HG02938 (cell line): ENCODE data around the gene GSX1.
"Not testable (repeated sequence)": the region's sequence is repeated elsewhere in the genome, so short reads cannot be mapped to it uniquely, and the experiment has no call there.

Source experiments
- ATAC-seq: cut with Tn5 transposase; IDR thresholded peaks from one replicate; pipeline ENCODE4 v1.9.1; 2021; ENCODE audit warnings: mild to moderate bottlenecking, moderate library complexity; ENCODE audit not compliant: unreplicated experiment

The GSX1 gene

DNA sequence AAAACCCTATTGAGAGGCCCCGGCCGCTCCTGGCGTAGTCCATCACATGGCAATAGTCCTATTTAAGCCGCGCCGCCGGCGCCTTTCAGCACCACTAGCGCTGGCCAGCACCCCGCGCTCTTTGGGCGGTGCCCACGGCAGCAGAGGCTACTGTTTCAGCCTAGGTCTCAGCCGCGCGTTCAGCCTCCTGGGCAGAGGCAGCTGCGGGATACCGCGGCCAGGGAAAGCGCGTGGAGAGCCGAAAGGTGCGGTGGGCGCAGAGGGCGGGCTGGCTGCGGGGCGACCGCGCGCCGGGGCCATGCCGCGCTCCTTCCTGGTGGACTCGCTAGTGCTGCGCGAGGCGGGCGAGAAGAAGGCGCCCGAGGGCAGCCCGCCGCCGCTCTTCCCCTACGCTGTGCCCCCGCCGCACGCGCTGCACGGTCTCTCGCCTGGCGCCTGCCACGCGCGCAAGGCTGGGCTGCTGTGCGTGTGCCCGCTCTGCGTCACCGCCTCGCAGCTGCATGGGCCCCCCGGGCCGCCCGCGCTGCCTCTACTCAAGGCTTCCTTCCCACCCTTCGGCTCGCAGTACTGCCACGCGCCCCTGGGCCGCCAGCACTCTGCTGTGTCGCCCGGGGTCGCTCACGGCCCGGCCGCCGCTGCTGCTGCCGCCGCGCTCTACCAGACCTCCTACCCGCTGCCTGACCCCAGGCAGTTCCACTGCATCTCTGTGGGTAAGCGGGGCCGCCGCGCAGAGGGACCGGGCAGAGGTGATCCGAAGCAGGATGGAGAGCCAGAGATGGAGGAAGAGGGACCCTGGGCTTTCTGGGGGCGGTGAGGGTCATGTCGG, at the start of gene GSX1:
Gene GSX1 (plus strand): TSS at position 91 of the 826 bp plus-strand sequence. CDS start 208 bp downstream, at position 299.
- peak; percentile 62 for ATAC-seq

DNA sequence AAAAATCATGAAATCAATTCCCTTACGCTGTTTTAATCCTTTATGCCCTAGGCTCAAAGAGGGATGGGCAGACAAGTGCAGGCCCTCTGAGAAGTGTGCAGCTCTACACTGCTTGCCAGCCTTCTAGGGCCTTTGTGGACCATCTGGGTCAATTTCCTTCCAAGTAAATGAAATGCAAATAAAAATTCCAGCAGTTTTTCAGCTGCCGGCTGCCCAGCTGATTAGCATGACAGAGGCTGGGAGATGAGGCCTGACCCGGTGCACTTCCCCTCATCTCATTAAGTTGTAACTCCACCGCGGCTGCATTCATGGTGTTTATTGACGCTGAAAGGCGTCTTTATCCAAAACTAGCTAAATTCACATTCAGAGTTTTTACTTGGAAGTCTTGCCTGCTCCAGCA, 47.5 kb upstream of the GSX1 start:
- no peak for ATAC-seq

GRCh38 chr13:27745301-27745700, 47.0 kb upstream of the GSX1 start:
- no peak for ATAC-seq

- ATAC-seq, result not testable (repeated sequence)
Measured at GRCh38 chr13:27748143-27748542, 44.1 kb upstream of the GSX1 start.

DNA sequence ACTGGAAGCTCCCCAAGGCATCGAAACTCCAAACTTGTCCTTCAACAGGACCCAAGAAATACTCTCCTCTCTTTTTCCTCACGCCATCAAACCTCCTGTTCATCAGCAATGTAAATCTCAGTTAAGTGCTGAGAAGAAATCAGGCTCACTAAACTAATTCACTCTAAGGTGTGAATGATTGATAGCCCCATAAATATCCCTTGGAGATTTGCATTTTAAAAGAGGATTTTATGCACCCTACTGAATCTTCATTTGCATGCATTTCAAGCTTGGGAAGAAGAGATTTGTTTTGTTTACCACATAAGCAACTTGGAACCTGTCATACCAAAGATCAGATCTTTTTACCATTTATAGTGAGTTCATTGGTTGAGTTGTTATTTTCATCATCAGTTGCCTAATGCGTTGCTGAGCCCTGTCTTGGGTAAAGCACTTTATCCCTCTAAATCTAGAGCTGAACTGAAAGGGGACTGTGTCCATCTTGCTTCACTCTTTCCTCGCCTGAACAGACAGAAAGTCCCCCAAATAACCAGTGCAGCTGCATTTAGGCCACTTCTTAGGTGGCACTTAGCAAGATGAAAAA, 40.2 kb upstream of the GSX1 start:
- no peak for ATAC-seq

DNA sequence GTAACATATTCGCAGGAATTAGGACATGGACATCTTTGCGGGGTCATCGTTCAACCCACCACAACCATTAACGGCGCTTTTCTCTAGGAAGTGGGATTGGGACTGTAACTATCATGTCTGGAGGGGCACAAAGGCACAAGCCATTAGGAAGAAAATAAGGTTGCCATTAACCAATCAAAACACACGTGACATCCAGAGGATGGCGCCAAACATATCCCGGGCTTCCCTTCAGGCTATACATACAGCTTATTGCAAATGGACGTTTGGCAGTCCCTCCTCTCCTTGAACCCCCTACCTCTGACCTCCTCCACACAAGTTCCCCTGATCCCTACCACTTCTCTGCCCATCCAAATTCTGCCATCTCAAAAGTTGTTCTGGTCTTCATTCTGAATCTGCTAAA, 26.6 kb upstream of the GSX1 start:
- no peak for ATAC-seq

DNA sequence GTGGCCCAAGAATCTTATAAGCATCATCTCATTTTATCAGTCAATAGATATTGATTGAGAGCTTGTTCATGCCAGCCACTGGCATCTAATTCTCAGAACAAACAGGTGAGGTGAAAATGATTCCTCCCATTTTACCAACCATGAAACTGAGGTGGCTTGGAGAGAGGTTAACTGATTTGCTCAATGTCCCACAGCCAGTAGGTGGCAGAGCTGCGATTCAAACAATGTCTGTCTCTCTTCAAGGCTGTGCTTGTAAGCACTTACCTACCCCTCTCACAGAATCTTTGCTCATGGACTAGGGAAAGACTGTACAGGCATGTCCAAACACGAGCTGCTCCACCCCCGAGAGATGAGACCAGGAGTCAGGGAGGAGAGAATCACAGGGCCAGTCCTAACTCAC, 21.5 kb upstream of the GSX1 start:
- ATAC-seq, result no peak

GRCh38 chr13:27772651-27773425, 19.4 kb upstream of the GSX1 start:
- ATAC-seq, result no peak

DNA sequence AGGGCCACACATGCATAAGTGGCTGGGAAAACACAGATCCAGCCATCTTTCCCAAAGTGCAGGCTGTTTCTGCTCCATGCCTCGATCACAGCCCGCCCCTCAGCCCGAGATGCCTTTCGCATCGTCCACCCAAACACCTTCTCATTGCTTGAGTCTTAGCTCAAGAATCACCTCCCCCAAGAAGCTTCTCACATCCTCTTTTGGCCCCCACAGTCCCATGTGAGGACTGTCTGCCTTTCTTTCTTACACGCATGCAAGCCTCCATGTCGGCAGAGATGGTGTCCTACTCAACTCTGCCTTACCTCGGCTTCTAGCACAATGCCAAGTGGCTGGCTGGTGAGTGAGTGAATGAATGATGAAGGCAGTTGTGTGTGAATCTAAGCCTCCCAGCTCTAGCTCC, 18.1 kb upstream of the GSX1 start:
- ATAC-seq, result no peak

DNA sequence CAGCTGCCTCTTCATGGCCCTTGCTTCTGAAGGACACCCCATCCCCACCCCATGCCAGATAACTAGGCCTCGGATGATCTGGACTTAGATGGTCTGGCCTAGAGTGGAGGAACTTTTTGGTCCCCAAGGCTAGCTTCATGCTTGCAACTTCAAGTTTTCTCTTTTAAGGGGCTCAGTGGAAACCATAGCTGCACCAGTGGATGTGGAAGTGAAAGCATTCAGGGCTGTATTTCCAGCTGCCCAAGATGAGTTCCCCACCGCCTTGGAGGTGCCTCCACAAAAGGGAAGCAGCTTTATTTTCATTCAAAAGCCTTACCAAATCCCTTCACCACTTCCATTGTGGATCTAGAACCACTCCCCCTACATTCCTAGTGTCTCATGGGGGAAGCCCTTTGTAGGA, 17.6 kb upstream of the GSX1 start:
- no peak for ATAC-seq

- no peak for ATAC-seq
Measured at GRCh38 chr13:27775943-27776342, 16.3 kb upstream of the GSX1 start.

- ATAC-seq, result no peak
Measured at GRCh38 chr13:27782151-27782550, 10.1 kb upstream of the GSX1 start.

DNA sequence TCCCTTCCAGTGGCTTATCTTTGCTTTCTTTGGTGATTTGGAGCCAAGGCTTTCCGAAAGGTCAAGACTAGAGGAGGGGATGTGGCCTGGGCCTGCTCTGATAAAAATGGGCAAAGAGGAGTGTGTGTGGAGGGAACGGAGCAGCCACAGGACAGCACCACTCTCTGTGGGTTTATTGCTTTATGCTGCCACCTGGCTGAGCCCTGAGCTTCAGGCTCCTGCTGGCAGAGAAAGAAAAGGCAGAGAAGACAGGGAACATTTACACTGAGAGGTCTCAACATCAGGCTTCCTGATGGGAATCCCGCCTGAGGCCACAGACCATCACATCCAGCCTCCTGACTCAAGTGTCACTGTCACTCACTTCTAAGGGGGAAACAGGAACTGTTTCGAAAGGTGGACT, 9.2 kb upstream of the GSX1 start:
- ATAC-seq, result no peak

GRCh38 chr13:27788271-27788670, 4.0 kb upstream of the GSX1 start:
- ATAC-seq, result no peak

DNA sequence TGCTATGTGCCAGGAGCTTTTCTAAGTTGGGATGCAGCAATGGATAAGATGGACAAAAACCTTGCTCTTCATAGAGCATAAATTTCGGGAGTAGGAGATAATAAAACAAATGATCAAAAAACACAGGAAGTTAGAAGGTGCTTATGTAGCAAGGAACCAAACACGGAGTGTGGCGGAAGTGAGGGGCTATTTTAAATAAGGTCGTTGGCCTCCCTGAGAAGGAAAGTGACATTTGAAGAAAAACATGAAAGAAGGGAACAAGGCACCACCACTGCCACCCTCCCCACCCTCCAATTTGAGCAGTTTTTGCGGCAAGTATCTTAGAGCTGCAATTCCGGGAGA, 3.2 kb upstream of the GSX1 start:
- ATAC-seq, result no peak

DNA sequence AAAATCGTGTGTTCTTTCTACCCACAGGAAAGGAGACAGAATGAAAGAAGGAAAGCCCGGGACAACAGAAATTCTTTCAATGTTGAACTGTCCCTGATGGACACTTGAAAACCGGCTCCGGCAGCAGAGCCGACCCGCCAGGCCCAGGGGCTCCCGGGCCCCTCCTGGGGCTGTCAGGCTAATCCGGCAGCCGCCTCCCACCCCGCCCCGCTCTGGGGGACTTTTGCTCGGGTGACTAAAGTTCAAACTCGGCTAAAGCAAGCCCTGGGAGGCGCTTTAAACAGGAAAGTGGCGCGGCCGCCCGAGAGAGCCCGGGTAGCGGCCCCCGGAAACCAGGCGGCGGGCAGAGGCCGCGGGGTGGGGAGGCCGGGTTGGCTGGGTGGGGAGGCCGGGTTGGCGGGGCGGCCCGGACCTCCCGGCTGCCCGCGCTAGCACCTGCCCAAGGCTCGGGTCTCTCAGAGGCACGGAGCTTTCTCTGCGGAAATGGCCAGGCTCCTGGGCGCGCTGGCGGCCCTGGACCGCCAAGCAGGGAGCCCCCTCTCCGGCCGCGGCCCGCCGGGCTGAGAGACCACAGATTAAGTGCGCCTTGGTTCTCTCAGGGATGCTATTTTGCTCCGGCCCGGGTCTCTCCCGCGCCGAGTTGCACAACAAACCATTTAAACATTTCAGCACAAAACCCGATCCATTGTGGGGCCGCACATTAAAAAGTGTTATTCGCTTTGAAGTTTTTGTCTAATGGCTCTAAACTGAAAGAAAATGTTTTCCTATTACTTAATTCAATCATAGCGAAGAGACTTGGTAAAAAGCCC, 2.6 kb upstream of the GSX1 start:
- ATAC-seq, result no peak

DNA sequence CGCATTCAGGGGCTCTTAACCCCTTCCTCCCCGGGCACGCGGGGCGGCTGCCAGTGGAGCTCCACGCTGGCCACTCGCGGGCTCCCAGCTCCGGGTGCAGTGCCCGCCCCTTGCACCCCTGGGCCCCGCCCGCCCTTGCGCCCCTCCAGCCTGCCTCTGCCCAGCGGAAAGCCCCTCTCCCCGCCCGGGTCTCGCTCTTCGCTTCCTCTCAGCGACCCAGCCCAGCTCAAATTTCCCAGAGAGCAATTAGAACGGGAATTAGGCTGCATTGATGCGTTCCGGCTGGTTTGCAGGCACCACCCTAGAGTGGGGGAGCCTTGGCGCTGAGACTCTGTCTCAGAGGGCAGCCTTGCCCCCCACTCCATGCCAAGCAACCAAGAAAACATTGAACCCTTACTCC, 1.8 kb upstream of the GSX1 start:
- ATAC-seq, result no peak

DNA sequence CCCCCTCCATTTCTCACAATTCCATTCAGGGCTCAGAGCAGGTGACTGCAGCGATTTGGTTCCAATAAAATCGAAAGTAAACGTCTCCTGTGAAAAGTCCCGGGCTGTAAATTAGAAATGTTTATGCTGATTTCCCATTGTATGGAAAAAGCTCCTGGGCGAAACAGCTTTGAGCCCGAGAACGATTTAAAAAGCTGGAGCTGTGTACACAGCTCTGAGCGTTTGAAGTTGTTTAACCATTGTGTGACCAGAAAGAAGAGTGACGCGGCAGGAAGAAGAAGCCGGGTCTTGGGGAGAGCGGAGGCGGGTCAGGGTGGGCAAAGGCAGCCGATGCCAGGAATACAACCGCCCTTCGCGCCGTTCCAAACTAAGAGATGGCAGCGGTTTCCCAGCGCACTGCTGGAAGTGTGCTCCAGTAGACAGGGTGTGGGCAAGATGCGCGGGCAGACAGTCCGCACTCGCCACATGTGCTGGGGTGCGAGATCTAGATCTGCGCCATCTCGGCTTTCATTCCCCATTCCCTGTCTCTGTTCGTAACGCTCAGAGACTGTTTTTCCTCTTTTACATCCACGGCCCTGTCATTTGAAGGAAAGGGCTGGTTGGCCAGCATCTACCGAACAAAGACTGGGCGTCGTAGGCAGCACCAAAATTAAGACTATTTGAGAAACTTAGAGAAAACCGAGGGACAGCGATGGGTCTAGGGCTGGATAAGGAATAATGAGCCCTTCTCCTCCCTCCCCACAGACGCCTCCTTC, 960 bp upstream of the GSX1 start:
- ATAC-seq, result no peak

DNA sequence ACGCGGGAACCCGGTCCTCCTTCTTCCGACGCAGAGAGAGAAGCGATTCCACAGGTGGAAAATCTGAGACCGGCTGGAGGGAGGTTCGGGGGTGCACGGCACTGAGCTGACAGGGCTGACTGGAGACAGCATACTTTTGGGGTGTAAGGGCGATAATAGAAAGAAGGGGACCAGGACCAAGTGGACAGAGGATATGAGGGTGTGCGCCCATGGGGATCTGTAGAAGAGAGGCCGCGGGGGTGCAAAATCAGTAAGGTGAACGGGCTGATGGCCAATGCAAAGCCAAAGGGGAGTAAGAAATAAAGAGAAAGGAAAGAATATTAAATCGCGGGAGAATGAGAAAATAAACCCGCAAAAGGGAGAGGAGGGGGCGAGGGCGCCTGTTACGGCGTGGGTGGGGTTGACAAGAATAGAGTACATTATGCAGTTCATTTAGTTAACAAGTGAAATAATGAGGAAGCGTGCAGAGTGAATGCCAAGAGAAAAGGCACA, 336 bp upstream of the GSX1 start:
- no peak for ATAC-seq
